A549 (cell line): Measurements from ENCODE around the gene SLC35E4. TPM values are rescaled to one million over a fixed set of nuclear protein-coding genes. Genes with fewer than 3 reads are reported as not detected.

Experiments
- ATAC-seq, 2 experiments: fragments of 200-7000 bp in 1 of 2; fragments of >200 bp in 1 of 2; cut with Nextera tagmentation in 1 of 2; cut with Tn5 transposase in 1 of 2; 3 replicates each; pipeline versions ENCODE4 v1.8.0 to v1.9.1; 2018 to 2020; ENCODE audit warnings: mild to moderate bottlenecking in 1 of 2, moderate library complexity in 1 of 2
- CTCF ChIA-PET: fragments of 300-600 bp; sonication (Branson Sonifier 250); formaldehyde crosslinking; extraction: SDS; loops from one replicate; lab custom pipeline; 2021; ENCODE audit warnings: antibody characterized with exemption, inconsistent platforms; lab: Yijun Ruan, JAX
- POLR2A ChIA-PET: fragments of 350-600 bp; formaldehyde crosslinking; extraction: SDS; loops from one replicate; lab custom pipeline; 2021; ENCODE audit warnings: antibody characterized with exemption, inconsistent platforms; lab: Yijun Ruan, JAX
- DNase-seq, 2 experiments: peaks; one replicate each; pipeline versions ENCODE4 v3.0.0 to v3.0.0-alpha.2; 2011 to 2016; ENCODE audit warnings: low read depth in 1 of 2, low spot score in 1 of 2
- FAIRE-seq: peaks from 2 replicates; lab custom pipeline; 2011; peaks lifted over from hg19 to GRCh38; lab: Jason Lieb, UNC
- H3K27ac ChIP-seq, 2 experiments: fragments of >200 bp; sonication (Bioruptor Twin); formaldehyde crosslinking; 3 replicates each; pipeline ENCODE4 v1.5.1; 2016 to 2017
- H3K4me1 ChIP-seq: fragments of >200 bp; sonication (Bioruptor Twin); formaldehyde crosslinking; 3 replicates; pipeline ENCODE4 v1.6.1; 2016
- H3K4me2 ChIP-seq: fragments of >200 bp; sonication (Bioruptor Twin); formaldehyde crosslinking; 3 replicates; pipeline ENCODE4 v1.6.1; 2016
- H3K4me3 ChIP-seq: fragments of >200 bp; sonication (Bioruptor Twin); formaldehyde crosslinking; 3 replicates; pipeline ENCODE4 v1.5.1; 2016
- H3K9me3 ChIP-seq: fragments of >200 bp; sonication (Bioruptor Twin); formaldehyde crosslinking; 3 replicates; pipeline ENCODE4 v1.6.1; 2016
- CBX2 ChIP-seq: fragments of 200-600 bp; sonication (generic); IDR thresholded peaks from 2 replicates; pipeline ENCODE4 v1.6.1; 2016; ENCODE audit warnings: low read depth, mild to moderate bottlenecking, borderline replicate concordance
- CEBPB ChIP-seq, 2 experiments: fragments of >200 bp in 1 of 2; sonication (Bioruptor Twin) in 1 of 2; formaldehyde crosslinking in 1 of 2; IDR thresholded peaks; 2 replicates each; pipeline ENCODE4 v1.6.1; 2012 to 2016
- CHD2 ChIP-seq: fragments of 150-350 bp; IDR thresholded peaks from 2 replicates; pipeline ENCODE4 v1.6.1; 2014; ENCODE audit warnings: low read length; ENCODE audit not compliant: partially characterized antibody
- EP300 ChIP-seq, 2 experiments: fragments of >200 bp; sonication (Bioruptor Twin); formaldehyde crosslinking; IDR thresholded peaks; 2 replicates in 1 of 2; 3 replicates in 1 of 2; pipeline ENCODE4 v1.6.1; 2016 to 2017
- FOSB ChIP-seq: fragments of 250-450 bp; sonication (Bioruptor Pico); IDR thresholded peaks from 2 replicates; pipeline ENCODE4 v1.5.0; 2020; ENCODE audit warnings: mild to moderate bottlenecking, moderate library complexity
- FOSL2 ChIP-seq, 2 experiments: fragments of 450-650 bp in 1 of 2; fragments of >200 bp in 1 of 2; sonication (Bioruptor Twin) in 1 of 2; formaldehyde crosslinking; IDR thresholded peaks; 2 replicates each; pipeline versions ENCODE4 v1.5.0 to v1.6.1; 2016 to 2020; ENCODE audit warnings: mild to moderate bottlenecking in 1 of 2, moderate library complexity in 1 of 2
- GATA3 ChIP-seq: IDR thresholded peaks from 2 replicates; pipeline ENCODE4 v1.6.1; 2012; ENCODE audit warnings: borderline replicate concordance
- HOXB13 ChIP-seq: fragments of 250-450 bp; sonication (Bioruptor Pico); IDR thresholded peaks from 2 replicates; pipeline ENCODE4 v1.5.0; 2020; ENCODE audit warnings: low read depth, mild to moderate bottlenecking, moderate library complexity
- HOXB5 ChIP-seq: fragments of 250-450 bp; sonication (Bioruptor Pico); IDR thresholded peaks from 2 replicates; pipeline ENCODE4 v1.5.0; 2020; ENCODE audit warnings: mild to moderate bottlenecking, moderate library complexity
- JUN ChIP-seq, 2 experiments: fragments of >200 bp; sonication (Bioruptor Twin); formaldehyde crosslinking; IDR thresholded peaks; 2 replicates in 1 of 2; 3 replicates in 1 of 2; pipeline ENCODE4 v1.6.1; 2016 to 2017
- JUNB ChIP-seq: fragments of >200 bp; sonication (Bioruptor Twin); formaldehyde crosslinking; IDR thresholded peaks from 2 replicates; pipeline ENCODE4 v1.6.1; 2016
- KDM1A ChIP-seq: fragments of 200-600 bp; sonication (generic); IDR thresholded peaks from 2 replicates; pipeline ENCODE4 v1.6.1; 2016; ENCODE audit warnings: low read depth, mild to moderate bottlenecking
- MAZ ChIP-seq: fragments of 150-350 bp; IDR thresholded peaks from 2 replicates; pipeline ENCODE4 v1.6.1; 2014; ENCODE audit warnings: antibody characterized with exemption, low read depth, low read length, borderline replicate concordance
- MYC ChIP-seq: IDR thresholded peaks from 2 replicates; pipeline ENCODE4 v1.6.1; 2012; ENCODE audit warnings: mild to moderate bottlenecking, inconsistent platforms, low read length, improper control_type of control experiment, borderline replicate concordance
- NFE2L2 ChIP-seq: fragments of 150-350 bp; conservative IDR thresholded peaks from 2 replicates; pipeline ENCODE4 v1.6.1; 2014; ENCODE audit warnings: low read length
- PHF8 ChIP-seq: fragments of 200-600 bp; sonication (generic); IDR thresholded peaks from 2 replicates; pipeline ENCODE4 v1.6.1; 2016; ENCODE audit warnings: low read depth, mild to moderate bottlenecking, antibody characterized with exemption, moderate library complexity, borderline replicate concordance
- POLR2A ChIP-seq: IDR thresholded peaks from 2 replicates; pipeline ENCODE4 v1.6.1; 2012; ENCODE audit warnings: mild to moderate bottlenecking, low read length
- RAD21 ChIP-seq, 2 experiments: fragments of >200 bp in 1 of 2; sonication (Bioruptor Twin) in 1 of 2; formaldehyde crosslinking in 1 of 2; IDR thresholded peaks in 1 of 2; conservative IDR thresholded peaks in 1 of 2; 2 replicates in 1 of 2; 3 replicates in 1 of 2; pipeline ENCODE4 v1.6.1; 2012 to 2018; ENCODE audit warnings: inconsistent platforms in 1 of 2
- RCOR1 ChIP-seq: fragments of 150-350 bp; IDR thresholded peaks from 2 replicates; pipeline ENCODE4 v1.6.1; 2014; ENCODE audit warnings: antibody characterized with exemption, low read length, low read depth
- RNF2 ChIP-seq: fragments of 200-600 bp; sonication (generic); IDR thresholded peaks from 2 replicates; pipeline ENCODE4 v1.6.1; 2016; ENCODE audit warnings: low read depth, mild to moderate bottlenecking, antibody characterized with exemption, moderate library complexity, borderline replicate concordance
- SMC3 ChIP-seq: fragments of >200 bp; sonication (Bioruptor Twin); formaldehyde crosslinking; IDR thresholded peaks from 3 replicates; pipeline ENCODE4 v1.6.1; 2018; ENCODE audit warnings: inconsistent platforms
- WGBS: methylation state at CpG from one replicate; pipeline ENCODE4 v1.1.6; 2017; ENCODE audit errors: missing lambda C conversion rate; 5-methylcytosine and 5-hydroxymethylcytosine counted together
- polyA plus RNA-seq, 4 experiments: library from polyadenylated mRNA; depleted of rRNA in 3 of 4; stranded (reverse); fragments of >200 nt; fragmentation: RNase III in 1 of 4; extraction: RNeasy Plus Mini Kit Qiagen cat#74134 plus additional on column Dnase treatment in 1 of 4; gene quantifications; 2 replicates in 3 of 4; 3 replicates in 1 of 4; pipeline ENCODE4 v1.2.3, GENCODE V29; 2011 to 2017
- TF ChIP-seq, protein P1 (sequence below): IDR thresholded peaks from 2 replicates; pipeline ENCODE4 v1.6.1; 2012
- TF ChIP-seq, protein P2 (sequence below): fragments of 250-450 bp; sonication (Bioruptor Pico); IDR thresholded peaks from 2 replicates; pipeline ENCODE4 v1.5.0; 2020; ENCODE audit warnings: low read depth, mild to moderate bottlenecking, moderate library complexity
- TF ChIP-seq, protein P3 (sequence below): fragments of 450-650 bp; IDR thresholded peaks from 2 replicates; pipeline ENCODE4 v1.6.1; 2014; ENCODE audit warnings: antibody characterized with exemption
- TF ChIP-seq, protein P4 (sequence below): fragments of 150-350 bp; IDR thresholded peaks from 2 replicates; pipeline ENCODE4 v1.6.1; 2014; ENCODE audit warnings: low read depth, mild to moderate bottlenecking, low read length
- TF ChIP-seq, protein P5 (sequence below): fragments of >200 bp; sonication (Bioruptor Twin); formaldehyde crosslinking; IDR thresholded peaks from 2 replicates; pipeline ENCODE4 v1.6.1; 2016
- TF ChIP-seq, protein P6 (sequence below): fragments of 200-600 bp; sonication (generic); IDR thresholded peaks from 2 replicates; pipeline ENCODE4 v1.6.1; 2016; ENCODE audit warnings: antibody characterized with exemption, mild to moderate bottlenecking, moderate library complexity

SLC35E4 gene
- polyA plus RNA-seq, 2 of the 4 experiments (the other 2 are of a cell fraction), result 2.0 to 3.3 TPM

DNA sequence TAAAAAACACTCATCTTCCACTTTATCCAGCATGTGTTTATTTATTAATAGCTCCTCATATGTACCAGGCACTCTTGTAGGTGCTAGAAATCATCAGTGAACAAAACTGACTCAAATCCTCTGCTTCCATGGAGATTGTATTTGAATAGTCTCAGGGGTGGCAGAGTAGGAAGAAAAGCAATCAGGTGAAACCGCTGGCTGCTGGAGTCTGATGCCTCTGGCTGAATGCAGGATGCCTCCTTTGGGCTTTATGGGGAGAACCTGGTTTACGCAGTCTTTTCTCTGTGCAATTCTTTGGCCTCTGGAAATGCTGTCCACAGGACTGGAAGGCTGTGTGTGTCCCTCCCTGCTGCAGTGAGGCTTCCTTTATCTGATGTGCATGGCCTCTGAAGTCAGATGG, 46.2 kb downstream of the SLC35E4 start:
- Histone ChIP-seq H3K9me3 (no peaks in the 10 kb centered on the region), H3K4me3 (no peak overlapping the region), H3K4me1 (no peaks in the 10 kb centered on the region)
- CTCF ChIA-PET, result interaction anchor here (1.3 to 1.8 kb wide), 2 partner anchors 10 to 74 kb away, joined by 3 to 5 read pairs; no protein-coding TSS in a partner anchor
- TF ChIP-seq FOSL2 (IDR thresholded peaks at IDR 0.05) (no peak), FOSL2 (CRISPR knock-in tag; IDR thresholded peaks at IDR 0.05) (no peak), SMC3 (no peak), HOXB13 (CRISPR knock-in tag) (no peak), CBX2 (no peak), RAD21 (conservative IDR thresholded peaks at IDR 0.05 in 1 of 2, IDR thresholded peaks at IDR 0.05 in 1 of 2) (no peak), JUN (IDR thresholded peaks at IDR 0.05) (no peak), GATA3 (no peak), PHF8 (no peak), NFE2L2 (no peak), RCOR1 (no peak), HOXB5 (CRISPR knock-in tag) (no peak)
- TF ChIP-seq, protein P1, sequence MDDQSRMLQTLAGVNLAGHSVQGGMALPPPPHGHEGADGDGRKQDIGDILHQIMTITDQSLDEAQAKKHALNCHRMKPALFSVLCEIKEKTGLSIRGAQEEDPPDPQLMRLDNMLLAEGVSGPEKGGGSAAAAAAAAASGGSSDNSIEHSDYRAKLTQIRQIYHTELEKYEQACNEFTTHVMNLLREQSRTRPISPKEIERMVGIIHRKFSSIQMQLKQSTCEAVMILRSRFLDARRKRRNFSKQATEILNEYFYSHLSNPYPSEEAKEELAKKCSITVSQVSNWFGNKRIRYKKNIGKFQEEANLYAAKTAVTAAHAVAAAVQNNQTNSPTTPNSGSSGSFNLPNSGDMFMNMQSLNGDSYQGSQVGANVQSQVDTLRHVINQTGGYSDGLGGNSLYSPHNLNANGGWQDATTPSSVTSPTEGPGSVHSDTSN, result no peak
- TF ChIP-seq, protein P2, sequence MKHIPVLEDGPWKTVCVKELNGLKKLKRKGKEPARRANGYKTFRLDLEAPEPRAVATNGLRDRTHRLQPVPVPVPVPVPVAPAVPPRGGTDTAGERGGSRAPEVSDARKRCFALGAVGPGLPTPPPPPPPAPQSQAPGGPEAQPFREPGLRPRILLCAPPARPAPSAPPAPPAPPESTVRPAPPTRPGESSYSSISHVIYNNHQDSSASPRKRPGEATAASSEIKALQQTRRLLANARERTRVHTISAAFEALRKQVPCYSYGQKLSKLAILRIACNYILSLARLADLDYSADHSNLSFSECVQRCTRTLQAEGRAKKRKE (CRISPR knock-in tag), result no peak
- TF ChIP-seq, protein P3, sequence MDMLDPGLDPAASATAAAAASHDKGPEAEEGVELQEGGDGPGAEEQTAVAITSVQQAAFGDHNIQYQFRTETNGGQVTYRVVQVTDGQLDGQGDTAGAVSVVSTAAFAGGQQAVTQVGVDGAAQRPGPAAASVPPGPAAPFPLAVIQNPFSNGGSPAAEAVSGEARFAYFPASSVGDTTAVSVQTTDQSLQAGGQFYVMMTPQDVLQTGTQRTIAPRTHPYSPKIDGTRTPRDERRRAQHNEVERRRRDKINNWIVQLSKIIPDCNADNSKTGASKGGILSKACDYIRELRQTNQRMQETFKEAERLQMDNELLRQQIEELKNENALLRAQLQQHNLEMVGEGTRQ, result no peak
- TF ChIP-seq, protein P4, sequence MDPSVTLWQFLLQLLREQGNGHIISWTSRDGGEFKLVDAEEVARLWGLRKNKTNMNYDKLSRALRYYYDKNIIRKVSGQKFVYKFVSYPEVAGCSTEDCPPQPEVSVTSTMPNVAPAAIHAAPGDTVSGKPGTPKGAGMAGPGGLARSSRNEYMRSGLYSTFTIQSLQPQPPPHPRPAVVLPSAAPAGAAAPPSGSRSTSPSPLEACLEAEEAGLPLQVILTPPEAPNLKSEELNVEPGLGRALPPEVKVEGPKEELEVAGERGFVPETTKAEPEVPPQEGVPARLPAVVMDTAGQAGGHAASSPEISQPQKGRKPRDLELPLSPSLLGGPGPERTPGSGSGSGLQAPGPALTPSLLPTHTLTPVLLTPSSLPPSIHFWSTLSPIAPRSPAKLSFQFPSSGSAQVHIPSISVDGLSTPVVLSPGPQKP, result no peak
- TF ChIP-seq, protein P5, sequence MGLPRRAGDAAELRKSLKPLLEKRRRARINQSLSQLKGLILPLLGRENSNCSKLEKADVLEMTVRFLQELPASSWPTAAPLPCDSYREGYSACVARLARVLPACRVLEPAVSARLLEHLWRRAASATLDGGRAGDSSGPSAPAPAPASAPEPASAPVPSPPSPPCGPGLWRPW, result no peak
- TF ChIP-seq, all 56 proteins: peak for 0
- WGBS, result 75% methylated on average over 2 of the region's 2 CpGs
- no peak for DNase-seq
- FAIRE-seq, result no peak
- no peak for ATAC-seq
- POLR2A ChIA-PET, result no interaction called here
- no peak overlapping the region for H3K4me2 ChIP-seq
- no peak overlapping the region for H3K27ac ChIP-seq

DNA sequence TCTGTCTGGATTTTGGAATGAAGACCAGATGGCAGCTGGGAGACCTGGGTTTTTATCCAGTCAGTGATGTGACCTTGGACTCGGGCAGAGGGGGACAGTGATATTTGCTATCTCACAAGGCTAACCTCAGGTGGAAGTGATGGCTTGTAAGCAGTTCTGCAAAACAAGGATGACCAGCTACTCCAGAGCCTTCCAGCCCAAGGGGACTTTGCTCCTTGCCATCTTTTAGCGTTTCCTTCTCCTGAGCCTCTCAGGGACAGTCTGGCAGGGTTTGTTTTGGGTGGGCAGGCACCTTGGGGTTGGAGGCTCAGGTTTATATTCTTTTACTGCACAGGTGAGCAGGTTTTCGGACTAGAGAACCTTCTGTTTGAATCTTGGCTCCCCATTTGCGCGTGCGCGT, 49.6 kb downstream of the SLC35E4 start:
- CTCF ChIA-PET, result interaction anchor here (0.6 to 1.5 kb wide), 2 partner anchors 50 to 144 kb away, joined by 4 to 5 read pairs; no protein-coding TSS in a partner anchor
- no peak for FAIRE-seq
- no peak for TF ChIP-seq EP300 (IDR thresholded peaks at IDR 0.05)
- TF ChIP-seq KDM1A, result no peak
- TF ChIP-seq MYC, result no peak
- TF ChIP-seq POLR2A, result no peak
- TF ChIP-seq, protein P6, sequence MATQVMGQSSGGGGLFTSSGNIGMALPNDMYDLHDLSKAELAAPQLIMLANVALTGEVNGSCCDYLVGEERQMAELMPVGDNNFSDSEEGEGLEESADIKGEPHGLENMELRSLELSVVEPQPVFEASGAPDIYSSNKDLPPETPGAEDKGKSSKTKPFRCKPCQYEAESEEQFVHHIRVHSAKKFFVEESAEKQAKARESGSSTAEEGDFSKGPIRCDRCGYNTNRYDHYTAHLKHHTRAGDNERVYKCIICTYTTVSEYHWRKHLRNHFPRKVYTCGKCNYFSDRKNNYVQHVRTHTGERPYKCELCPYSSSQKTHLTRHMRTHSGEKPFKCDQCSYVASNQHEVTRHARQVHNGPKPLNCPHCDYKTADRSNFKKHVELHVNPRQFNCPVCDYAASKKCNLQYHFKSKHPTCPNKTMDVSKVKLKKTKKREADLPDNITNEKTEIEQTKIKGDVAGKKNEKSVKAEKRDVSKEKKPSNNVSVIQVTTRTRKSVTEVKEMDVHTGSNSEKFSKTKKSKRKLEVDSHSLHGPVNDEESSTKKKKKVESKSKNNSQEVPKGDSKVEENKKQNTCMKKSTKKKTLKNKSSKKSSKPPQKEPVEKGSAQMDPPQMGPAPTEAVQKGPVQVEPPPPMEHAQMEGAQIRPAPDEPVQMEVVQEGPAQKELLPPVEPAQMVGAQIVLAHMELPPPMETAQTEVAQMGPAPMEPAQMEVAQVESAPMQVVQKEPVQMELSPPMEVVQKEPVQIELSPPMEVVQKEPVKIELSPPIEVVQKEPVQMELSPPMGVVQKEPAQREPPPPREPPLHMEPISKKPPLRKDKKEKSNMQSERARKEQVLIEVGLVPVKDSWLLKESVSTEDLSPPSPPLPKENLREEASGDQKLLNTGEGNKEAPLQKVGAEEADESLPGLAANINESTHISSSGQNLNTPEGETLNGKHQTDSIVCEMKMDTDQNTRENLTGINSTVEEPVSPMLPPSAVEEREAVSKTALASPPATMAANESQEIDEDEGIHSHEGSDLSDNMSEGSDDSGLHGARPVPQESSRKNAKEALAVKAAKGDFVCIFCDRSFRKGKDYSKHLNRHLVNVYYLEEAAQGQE, result no peak
- TF ChIP-seq NFE2L2, result no peak
- no peak for TF ChIP-seq CHD2
- no peak for TF ChIP-seq RNF2
- TF ChIP-seq CEBPB (IDR thresholded peaks at IDR 0.05), result no peak
- no peak for TF ChIP-seq MAZ
- TF ChIP-seq GATA3, result no peak
- TF ChIP-seq JUNB, result no peak
- TF ChIP-seq HOXB5 (CRISPR knock-in tag), result no peak
- TF ChIP-seq FOSB (CRISPR knock-in tag), result no peak
- TF ChIP-seq, protein P4, result no peak

More for the DNA sequence above, 49.6 kb downstream of the SLC35E4 start:
- ATAC-seq (no peak), DNase-seq (no peak)
- H3K4me1 ChIP-seq, result no peaks in the 10 kb centered on the region
- WGBS, result 67% methylated on average over 7 of the region's 7 CpGs
- H3K9me3 ChIP-seq, result no peaks in the 10 kb centered on the region
- H3K4me2 ChIP-seq, result no peak overlapping the region
- POLR2A ChIA-PET, result no interaction called here
- H3K4me3 ChIP-seq, result no peak overlapping the region
- no peak overlapping the region for H3K27ac ChIP-seq
